HG02759 (cell line): Measurements from ENCODE around the gene SHF.
A peak's percentile ranks its signal among the peaks of the same experiment; 100 is the strongest.

ENCODE experiments used
- ATAC-seq: cut with Tn5 transposase; IDR thresholded peaks from one replicate; pipeline ENCODE4 v1.9.1; 2021; ENCODE audit warnings: mild to moderate bottlenecking, moderate library complexity; ENCODE audit not compliant: unreplicated experiment

SHF gene

GRCh38 chr15:45199136-45199810 is 11.5 kb upstream of the SHF start:
- ATAC-seq, result peak; percentile 8

GRCh38 chr15:45198337-45199135 is 10.8 kb upstream of the SHF start:
- peak; percentile 62 for ATAC-seq

- ATAC-seq, result no peak
These were observed 9.7 kb upstream of the SHF start for GRCh38 chr15:45197512-45197911.

- no peak for ATAC-seq
These were observed 230 bp downstream of the SHF start for GRCh38 chr15:45187578-45187893.

GRCh38 chr15:45186771-45187577 is 792 bp downstream of the SHF start:
- peak; percentile 4 for ATAC-seq

- no peak for ATAC-seq
These were observed 1.6 kb downstream of the SHF start for GRCh38 chr15:45185903-45186770.

- ATAC-seq, result no peak
These were observed 2.5 kb downstream of the SHF start for GRCh38 chr15:45185069-45185779.

- no peak for ATAC-seq
These were observed 3.2 kb downstream of the SHF start for GRCh38 chr15:45184562-45185041.

- no peak for ATAC-seq
These were observed 4.3 kb downstream of the SHF start for GRCh38 chr15:45183511-45183910.

- ATAC-seq, result no peak
These were observed 4.8 kb downstream of the SHF start for GRCh38 chr15:45182996-45183395.

GRCh38 chr15:45181491-45182285 is 6.1 kb downstream of the SHF start:
- ATAC-seq, result no peak

GRCh38 chr15:45180648-45181436 is 6.9 kb downstream of the SHF start:
- no peak for ATAC-seq

GRCh38 chr15:45180201-45180600 is 7.6 kb downstream of the SHF start:
- no peak for ATAC-seq

GRCh38 chr15:45179221-45179985 is 8.4 kb downstream of the SHF start:
- ATAC-seq, result no peak

- no peak for ATAC-seq
These were observed 10.5 kb downstream of the SHF start for GRCh38 chr15:45177285-45177684.

GRCh38 chr15:45174577-45174976 is 13.2 kb downstream of the SHF start:
- ATAC-seq, result no peak

- ATAC-seq, result no peak
These were observed 13.7 kb downstream of the SHF start for GRCh38 chr15:45174069-45174468.

- no peak for ATAC-seq
These were observed 15.9 kb downstream of the SHF start for GRCh38 chr15:45171912-45172311.
